ENCODE results near the gene CRAMP1. TPM values are rescaled to one million over a fixed set of nuclear protein-coding genes. Genes with fewer than 3 reads are reported as not detected.

CRAMP1 gene
- total RNA-seq, 4 donors from 2014 or later = 9.0 to 15.1 (median 11.3) TPM

DNA sequence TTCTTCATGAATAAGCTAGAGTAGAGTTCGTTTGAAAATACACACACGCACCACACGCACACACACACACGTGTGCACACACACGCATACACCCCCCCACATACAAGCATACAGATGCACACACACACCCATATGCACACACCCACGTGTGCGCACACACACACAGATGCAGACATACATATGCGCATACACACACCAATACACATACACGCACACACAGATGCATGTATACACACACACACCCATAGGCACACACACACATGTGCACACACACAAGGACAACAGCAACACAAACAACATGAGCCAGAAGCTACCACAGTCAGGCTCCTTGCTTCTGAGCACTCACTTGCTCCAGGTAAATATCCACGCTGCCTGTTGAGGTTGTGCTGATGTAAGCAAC lies 5.4 kb upstream of the CRAMP1 start:
- Histone ChIP-seq H3K36me3 (peaks cover 0 to 55% of the 10 kb centered on the region in 2 donors), H3K4me3 (no peak overlapping the region), H3K4me1 (peaks cover 0 to 27% (median 17%) of the 10 kb centered on the region in 3 donors), H3K27ac (no peak overlapping the region), H3K9me3 (no peaks in the 10 kb centered on the region), H3K27me3 (no peaks in the 10 kb centered on the region)
- no peak for ATAC-seq
- 86% methylated on average over 6 of the region's 10 CpGs; no CpG with 5 or more reads in 1 of the 2 donors for WGBS, 2 donors (ENCODE audit: low coverage in 1 of 2)
- TF ChIP-seq POLR2A (IDR thresholded peaks at IDR 0.05) = no peak
- no peak for TF ChIP-seq EP300 (IDR thresholded peaks at IDR 0.05)
- TF ChIP-seq POLR2AphosphoS5 (IDR thresholded peaks at IDR 0.05) = no peak
- TF ChIP-seq, protein P1, sequence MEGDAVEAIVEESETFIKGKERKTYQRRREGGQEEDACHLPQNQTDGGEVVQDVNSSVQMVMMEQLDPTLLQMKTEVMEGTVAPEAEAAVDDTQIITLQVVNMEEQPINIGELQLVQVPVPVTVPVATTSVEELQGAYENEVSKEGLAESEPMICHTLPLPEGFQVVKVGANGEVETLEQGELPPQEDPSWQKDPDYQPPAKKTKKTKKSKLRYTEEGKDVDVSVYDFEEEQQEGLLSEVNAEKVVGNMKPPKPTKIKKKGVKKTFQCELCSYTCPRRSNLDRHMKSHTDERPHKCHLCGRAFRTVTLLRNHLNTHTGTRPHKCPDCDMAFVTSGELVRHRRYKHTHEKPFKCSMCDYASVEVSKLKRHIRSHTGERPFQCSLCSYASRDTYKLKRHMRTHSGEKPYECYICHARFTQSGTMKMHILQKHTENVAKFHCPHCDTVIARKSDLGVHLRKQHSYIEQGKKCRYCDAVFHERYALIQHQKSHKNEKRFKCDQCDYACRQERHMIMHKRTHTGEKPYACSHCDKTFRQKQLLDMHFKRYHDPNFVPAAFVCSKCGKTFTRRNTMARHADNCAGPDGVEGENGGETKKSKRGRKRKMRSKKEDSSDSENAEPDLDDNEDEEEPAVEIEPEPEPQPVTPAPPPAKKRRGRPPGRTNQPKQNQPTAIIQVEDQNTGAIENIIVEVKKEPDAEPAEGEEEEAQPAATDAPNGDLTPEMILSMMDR (IDR thresholded peaks at IDR 0.05) = no peak

DNA sequence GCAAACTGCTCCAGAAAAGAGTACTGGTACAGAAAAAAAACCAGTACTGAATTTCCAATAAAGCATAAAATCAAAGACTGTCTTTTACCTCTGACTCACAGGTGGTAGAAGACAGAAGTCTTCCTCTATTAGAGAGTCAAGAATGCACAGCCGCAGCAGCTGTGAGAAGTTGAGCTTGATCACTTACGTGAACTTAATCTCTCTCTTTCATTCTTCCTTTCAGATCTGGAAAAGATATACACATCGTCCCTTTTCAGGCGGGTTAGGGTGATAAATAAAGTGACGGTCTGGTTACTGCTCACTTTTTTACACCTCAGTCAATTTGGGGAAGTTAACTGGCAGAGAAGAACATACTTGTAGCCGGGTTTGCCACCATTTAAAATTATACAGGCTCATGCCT lies 4.2 kb upstream of the CRAMP1 start:
- TF ChIP-seq POLR2A (IDR thresholded peaks at IDR 0.05) = no peak
- TF ChIP-seq POLR2AphosphoS5 (IDR thresholded peaks at IDR 0.05) = no peak
- no peak for TF ChIP-seq EP300 (IDR thresholded peaks at IDR 0.05)
- TF ChIP-seq, protein P1 (IDR thresholded peaks at IDR 0.05) = no peak
- Histone ChIP-seq H3K27me3 (no peaks in the 10 kb centered on the region), H3K27ac (no peak overlapping the region), H3K4me1 (peaks cover 0 to 32% (median 17%) of the 10 kb centered on the region in 3 donors), H3K9me3 (no peaks in the 10 kb centered on the region), H3K36me3 (peaks cover 0 to 43% of the 10 kb centered on the region in 2 donors), H3K4me3 (no peak overlapping the region)
- ATAC-seq = no peak
- WGBS, 2 donors (ENCODE audit: low coverage in 1 of 2) = 80 to 98% methylated on average over 5 to 6 of the region's 6 CpGs

DNA sequence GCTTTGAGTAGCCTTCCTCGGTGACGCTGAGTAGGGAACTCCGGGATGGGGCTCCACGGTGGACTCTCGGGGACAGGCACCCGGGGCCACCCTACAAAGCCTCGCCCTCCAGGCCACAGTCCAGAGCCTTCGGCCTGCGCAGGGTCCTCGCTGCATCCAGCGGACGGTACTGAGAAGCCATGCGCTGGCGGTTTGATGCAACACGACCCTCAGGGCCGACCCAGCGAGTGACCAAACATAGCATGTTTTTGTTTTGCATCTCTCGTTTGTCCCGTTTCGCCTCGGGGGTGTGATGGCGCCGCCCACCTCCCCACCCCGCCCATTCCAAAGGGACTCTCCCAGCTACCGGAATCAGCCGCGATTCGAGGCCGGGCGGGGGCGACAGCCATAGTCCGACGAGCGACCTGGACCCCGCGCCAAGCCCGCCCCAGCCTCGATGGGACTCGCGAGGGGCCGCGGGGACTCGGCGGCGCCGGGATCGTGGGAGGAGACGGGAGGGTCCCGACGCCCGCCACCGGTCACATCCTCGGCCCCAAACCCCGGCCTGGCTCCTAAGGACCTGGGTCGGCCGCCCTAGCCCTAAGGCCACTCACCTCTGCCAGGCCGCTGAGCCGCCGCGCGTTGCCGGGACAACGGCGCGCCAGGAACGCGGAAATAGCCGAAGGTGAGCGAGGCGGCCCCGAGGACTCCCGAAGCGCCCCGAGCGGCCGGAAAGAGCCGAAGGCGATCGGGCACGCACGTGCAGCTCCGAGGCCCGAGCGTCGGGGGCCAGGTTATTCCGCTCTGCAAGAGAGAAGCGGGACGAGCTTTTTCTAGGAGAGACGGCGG lies 1.9 kb upstream of the CRAMP1 start:
- peak; percentile 70 for ATAC-seq
- H3K9me3 ChIP-seq = no peaks in the 10 kb centered on the region
- peaks cover 0 to 26% of the 10 kb centered on the region in 2 donors for H3K36me3 ChIP-seq
- no peaks in the 10 kb centered on the region for H3K27me3 ChIP-seq
- H3K4me3 ChIP-seq = peak overlapping the region; percentile 53 to 98
- peaks cover 0 to 48% (median 27%) of the 10 kb centered on the region in 3 donors for H3K4me1 ChIP-seq
- TF ChIP-seq, protein P1 (IDR thresholded peaks at IDR 0.05) = peak in 1 of 4 experiments; percentile 22
- TF ChIP-seq POLR2AphosphoS5 (IDR thresholded peaks at IDR 0.05) (peak; percentile 5), EP300 (IDR thresholded peaks at IDR 0.05) (no peak), POLR2A (IDR thresholded peaks at IDR 0.05) (no peak)
- peak overlapping the region; percentile 7 to 91 (median 88) for H3K27ac ChIP-seq
- 0% methylated on average over 7 of the region's 90 CpGs; no CpG with 5 or more reads in 1 of the 2 donors for WGBS, 2 donors (ENCODE audit: low coverage in 1 of 2)

DNA sequence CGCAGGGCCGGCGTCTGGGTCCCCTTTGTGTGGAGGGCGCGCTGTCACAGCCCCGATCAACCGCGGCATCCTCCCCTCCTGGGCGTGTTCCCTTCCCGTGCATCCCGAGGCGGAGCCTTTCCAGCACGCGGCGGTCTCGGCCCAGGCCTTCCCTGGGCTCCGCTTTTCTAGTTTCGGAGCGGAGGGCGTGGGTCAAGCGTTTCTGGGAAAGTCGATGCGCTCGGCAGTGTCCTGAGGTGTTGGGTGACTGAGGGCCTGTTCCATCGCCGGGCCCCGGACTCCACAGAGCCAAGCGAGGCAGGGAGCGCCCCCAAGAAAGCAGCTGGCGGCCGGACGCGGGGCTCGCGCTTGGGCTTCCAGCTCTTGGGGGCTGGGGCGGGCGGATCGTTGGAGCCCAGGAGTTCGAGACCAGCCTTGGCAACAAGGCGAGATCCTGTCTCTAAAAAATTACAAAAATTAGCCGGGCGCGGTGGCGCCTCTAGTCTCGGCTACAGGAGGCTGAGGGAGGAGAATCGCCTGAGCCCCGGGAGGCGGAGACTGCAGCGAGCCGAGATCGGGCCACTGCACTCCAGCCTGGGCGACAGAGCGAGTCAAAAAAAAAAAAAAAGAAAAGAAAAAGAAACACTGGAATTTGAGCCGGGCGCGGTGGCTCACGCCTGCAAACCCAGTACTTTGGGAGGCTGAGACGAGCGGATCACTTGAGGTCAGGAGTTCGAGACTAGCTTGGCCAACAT lies 1.1 kb upstream of the CRAMP1 start:
- peak; percentile 8 for ATAC-seq
- peak overlapping the region; percentile 7 to 91 (median 88) for H3K27ac ChIP-seq
- no peak for TF ChIP-seq EP300 (IDR thresholded peaks at IDR 0.05)
- H3K9me3 ChIP-seq = no peaks in the 10 kb centered on the region
- H3K36me3 ChIP-seq = peaks cover 0 to 18% of the 10 kb centered on the region in 2 donors
- peaks cover 0 to 56% (median 32%) of the 10 kb centered on the region in 3 donors for H3K4me1 ChIP-seq
- H3K27me3 ChIP-seq = no peaks in the 10 kb centered on the region
- peak overlapping the region; percentile 53 to 98 for H3K4me3 ChIP-seq
- WGBS, 2 donors (ENCODE audit: low coverage in 1 of 2) = 6 to 9% methylated on average over 11 to 19 of the region's 60 CpGs

DNA sequence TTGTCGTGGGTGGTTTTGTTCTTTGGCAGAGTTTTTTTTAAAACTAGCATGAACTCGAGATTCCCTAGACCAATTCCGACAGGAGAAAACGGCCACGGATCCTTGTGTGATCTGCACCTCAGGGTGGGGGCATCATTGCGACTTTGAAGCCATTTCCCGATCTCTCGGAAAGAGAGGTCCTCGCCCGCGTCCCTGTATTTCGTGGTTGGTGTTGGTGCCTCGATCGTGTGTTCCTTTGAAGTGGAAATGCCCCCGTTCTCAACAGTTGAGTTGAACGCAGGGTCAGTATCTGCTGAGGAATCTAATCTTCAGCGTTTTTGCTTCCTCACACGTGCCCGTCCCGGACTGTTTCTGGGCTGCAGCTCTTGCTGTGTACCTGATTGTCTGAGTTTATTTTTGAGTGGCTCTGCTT lies 1.1 kb downstream of the CRAMP1 start:
- H3K27me3 ChIP-seq = no peaks in the 10 kb centered on the region
- H3K4me1 ChIP-seq = peaks cover 0 to 70% (median 37%) of the 10 kb centered on the region in 3 donors
- ATAC-seq = no peak
- H3K9me3 ChIP-seq = no peaks in the 10 kb centered on the region
- H3K36me3 ChIP-seq = peaks cover 0 to 18% of the 10 kb centered on the region in 2 donors
- peak overlapping the region; percentile 72 to 98 for H3K4me3 ChIP-seq
- 3 to 4% methylated on average over 13 to 18 of the region's 20 CpGs for WGBS, 2 donors (ENCODE audit: low coverage in 1 of 2)
- TF ChIP-seq, protein P1 (IDR thresholded peaks at IDR 0.05) = no peak
- TF ChIP-seq EP300 (IDR thresholded peaks at IDR 0.05) (no peak), POLR2A (IDR thresholded peaks at IDR 0.05) (no peak), POLR2AphosphoS5 (IDR thresholded peaks at IDR 0.05) (no peak)
- peak overlapping the region in 3 of 4 donors; percentile 87 to 91 (median 88) for H3K27ac ChIP-seq

Measured in gastroesophageal sphincter (tissue), 4 donors.